Lower lobe of right lung (tissue), 2 donors: Measurements from ENCODE around the gene EPG5. TPM values are rescaled to one million over a fixed set of nuclear protein-coding genes. Genes with fewer than 3 reads are reported as not detected.
A peak's percentile ranks its signal among the peaks of the same experiment; 100 is the strongest.

Source experiments
- ATAC-seq, 2 donors: fragments of 200-7000 bp; cut with Tn5 transposase; one replicate each; pipeline ENCODE4 v1.9.1; 2020 to 2022; ENCODE audit warnings: mild to moderate bottlenecking in 2 of 2, moderate library complexity in 2 of 2
- DNase-seq: peaks from one replicate; pipeline ENCODE4 v3.0.0-alpha.2; 2020
- H3K27ac ChIP-seq: fragments of 200-600 bp; one replicate; pipeline ENCODE4 v1.8.0; 2022
- H3K27me3 ChIP-seq: fragments of 200-600 bp; one replicate; pipeline ENCODE4 v1.8.0; 2022; ENCODE audit warnings: low read depth
- H3K36me3 ChIP-seq: fragments of 200-600 bp; one replicate; pipeline ENCODE4 v1.8.0; 2022; ENCODE audit warnings: mild to moderate bottlenecking
- H3K4me1 ChIP-seq: fragments of 200-600 bp; one replicate; pipeline ENCODE4 v1.8.0; 2022
- H3K4me3 ChIP-seq: fragments of 200-600 bp; one replicate; pipeline ENCODE4 v1.8.0; 2022; ENCODE audit warnings: mild to moderate bottlenecking
- H3K9me3 ChIP-seq: fragments of 200-600 bp; one replicate; pipeline ENCODE4 v1.8.0; 2022
- intact Hi-C: fragments of 100-400 bp; cut with DNase I; formaldehyde crosslinking; loops from one replicate; pipeline ENCODE4 v1.11.0; 2022
- total RNA-seq: library from RNA; stranded (reverse); fragmentation: NEBNext Ultra II Directional; extraction: Animal tissue kit (Norgen Biotek cat#: 25700); gene quantifications from one replicate; pipeline ENCODE4 v1.2.1, GENCODE V29; 2021
- TF ChIP-seq, protein P1 (sequence below): fragments of 200-600 bp; IDR thresholded peaks from one replicate; pipeline ENCODE4 v1.8.0; 2022; ENCODE audit warnings: antibody characterized with exemption, mild to moderate bottlenecking
- donor health status: DM: no; HTN: yes; CAD: no; lungs with severe emphysema.

EPG5 gene
- total RNA-seq, 1 donor from 2014 or later, result 38.8 TPM

DNA sequence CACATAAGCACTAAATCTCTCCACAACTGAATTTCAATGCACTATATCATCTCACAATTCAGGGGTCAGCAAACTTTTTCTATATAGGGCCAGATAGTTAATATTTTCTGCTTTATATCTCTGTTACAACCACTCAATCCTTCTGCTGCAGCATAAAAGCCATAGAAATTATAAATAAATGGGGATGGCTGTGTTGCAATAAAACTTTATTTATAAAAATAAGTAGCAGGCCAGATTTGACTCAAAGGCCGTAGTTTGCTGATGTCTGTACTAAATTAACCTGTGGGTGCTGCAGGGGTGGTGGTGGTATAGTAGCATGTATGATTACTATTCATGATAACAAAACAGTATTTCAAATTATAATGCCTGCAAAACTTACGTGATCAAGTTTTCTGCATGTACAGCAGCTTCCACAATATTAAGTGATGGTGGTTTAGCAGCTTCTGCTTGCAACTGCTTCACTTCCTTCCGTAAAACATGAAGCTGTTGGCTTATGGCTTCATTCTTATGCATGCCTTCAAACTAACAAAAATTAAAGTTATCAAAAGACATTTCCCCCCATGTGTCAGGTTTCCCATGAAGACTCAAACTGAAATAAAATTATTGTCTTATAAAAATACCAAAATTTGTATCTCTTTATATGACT is 77.6 kb downstream of the EPG5 start:
- DNase-seq, result no peak
- no peak for ATAC-seq
- no peaks in the 10 kb centered on the region for H3K27me3 ChIP-seq
- H3K4me1 ChIP-seq, result peaks cover 7% of the 10 kb centered on the region
- H3K9me3 ChIP-seq, result no peaks in the 10 kb centered on the region
- H3K4me3 ChIP-seq, result no peak overlapping the region
- no peak overlapping the region for H3K27ac ChIP-seq
- intact Hi-C loops, result no loop called here
- TF ChIP-seq, protein P1, sequence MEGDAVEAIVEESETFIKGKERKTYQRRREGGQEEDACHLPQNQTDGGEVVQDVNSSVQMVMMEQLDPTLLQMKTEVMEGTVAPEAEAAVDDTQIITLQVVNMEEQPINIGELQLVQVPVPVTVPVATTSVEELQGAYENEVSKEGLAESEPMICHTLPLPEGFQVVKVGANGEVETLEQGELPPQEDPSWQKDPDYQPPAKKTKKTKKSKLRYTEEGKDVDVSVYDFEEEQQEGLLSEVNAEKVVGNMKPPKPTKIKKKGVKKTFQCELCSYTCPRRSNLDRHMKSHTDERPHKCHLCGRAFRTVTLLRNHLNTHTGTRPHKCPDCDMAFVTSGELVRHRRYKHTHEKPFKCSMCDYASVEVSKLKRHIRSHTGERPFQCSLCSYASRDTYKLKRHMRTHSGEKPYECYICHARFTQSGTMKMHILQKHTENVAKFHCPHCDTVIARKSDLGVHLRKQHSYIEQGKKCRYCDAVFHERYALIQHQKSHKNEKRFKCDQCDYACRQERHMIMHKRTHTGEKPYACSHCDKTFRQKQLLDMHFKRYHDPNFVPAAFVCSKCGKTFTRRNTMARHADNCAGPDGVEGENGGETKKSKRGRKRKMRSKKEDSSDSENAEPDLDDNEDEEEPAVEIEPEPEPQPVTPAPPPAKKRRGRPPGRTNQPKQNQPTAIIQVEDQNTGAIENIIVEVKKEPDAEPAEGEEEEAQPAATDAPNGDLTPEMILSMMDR, result no peak
- peaks cover 79% of the 10 kb centered on the region for H3K36me3 ChIP-seq

GRCh38 chr18:45887585-45887984 is 79.5 kb downstream of the EPG5 start:
- no peak for ATAC-seq
- Histone ChIP-seq H3K4me1 (peaks cover 7% of the 10 kb centered on the region), H3K9me3 (no peaks in the 10 kb centered on the region), H3K36me3 (peaks cover 82% of the 10 kb centered on the region), H3K27ac (no peak overlapping the region), H3K27me3 (no peaks in the 10 kb centered on the region), H3K4me3 (no peak overlapping the region)
- TF ChIP-seq, protein P1, result no peak
- DNase-seq, result no peak
- intact Hi-C loops, result no loop called here

GRCh38 chr18:45880876-45881558 is 86.1 kb downstream of the EPG5 start:
- Histone ChIP-seq H3K27me3 (no peaks in the 10 kb centered on the region), H3K27ac (no peak overlapping the region), H3K4me3 (no peak overlapping the region), H3K4me1 (no peaks in the 10 kb centered on the region), H3K36me3 (peaks cover 82% of the 10 kb centered on the region), H3K9me3 (no peaks in the 10 kb centered on the region)
- TF ChIP-seq, protein P1, result no peak
- intact Hi-C loops, result no loop called here
- DNase-seq (no peak), ATAC-seq (no peak)

- intact Hi-C loops, result no loop called here
- H3K36me3 ChIP-seq, result peaks cover 89% of the 10 kb centered on the region
- ATAC-seq (peak; percentile 91 to 94), DNase-seq (peak; percentile 77)
- H3K27ac ChIP-seq, result peak overlapping the region; percentile 13
- no peaks in the 10 kb centered on the region for H3K27me3 ChIP-seq
- no peaks in the 10 kb centered on the region for H3K9me3 ChIP-seq
- H3K4me1 ChIP-seq, result no peaks in the 10 kb centered on the region
- TF ChIP-seq, protein P1, result peak; percentile 100
- no peak overlapping the region for H3K4me3 ChIP-seq
Observed at GRCh38 chr18:45879681-45880655, 87.2 kb downstream of the EPG5 start.

- no peaks in the 10 kb centered on the region for H3K27me3 ChIP-seq
- H3K36me3 ChIP-seq, result peaks cover 87% of the 10 kb centered on the region
- no peak overlapping the region for H3K4me3 ChIP-seq
- intact Hi-C loops, result no loop called here
- no peak for DNase-seq
- no peaks in the 10 kb centered on the region for H3K9me3 ChIP-seq
- no peaks in the 10 kb centered on the region for H3K4me1 ChIP-seq
- TF ChIP-seq, protein P1, result no peak
- H3K27ac ChIP-seq, result no peak overlapping the region
- ATAC-seq, result no peak
Observed at GRCh38 chr18:45877403-45877802, 89.7 kb downstream of the EPG5 start.
